ENCODE measurements around the gene TMCO6.

GRCh38 chr5:140694276-140694675 lies 55.0 kb downstream of the TMCO6 start:
- TF ChIP-seq CTCF (conservative IDR thresholded peaks at IDR 0.05; ENCODE audit: low read length) = no peak
- no peak for TF ChIP-seq EZH2phosphoT487 (IDR thresholded peaks at IDR 0.05; ENCODE audit: borderline replicate concordance, low read depth, low read length)
